GM21390 (cell line): Measurements from ENCODE around the gene PARP6.
A peak's percentile ranks its signal among the peaks of the same experiment; 100 is the strongest.

Experiments used
- ATAC-seq: cut with Tn5 transposase; IDR thresholded peaks from one replicate; pipeline ENCODE4 v1.9.1; 2021; ENCODE audit not compliant: unreplicated experiment

Gene PARP6, protein sequence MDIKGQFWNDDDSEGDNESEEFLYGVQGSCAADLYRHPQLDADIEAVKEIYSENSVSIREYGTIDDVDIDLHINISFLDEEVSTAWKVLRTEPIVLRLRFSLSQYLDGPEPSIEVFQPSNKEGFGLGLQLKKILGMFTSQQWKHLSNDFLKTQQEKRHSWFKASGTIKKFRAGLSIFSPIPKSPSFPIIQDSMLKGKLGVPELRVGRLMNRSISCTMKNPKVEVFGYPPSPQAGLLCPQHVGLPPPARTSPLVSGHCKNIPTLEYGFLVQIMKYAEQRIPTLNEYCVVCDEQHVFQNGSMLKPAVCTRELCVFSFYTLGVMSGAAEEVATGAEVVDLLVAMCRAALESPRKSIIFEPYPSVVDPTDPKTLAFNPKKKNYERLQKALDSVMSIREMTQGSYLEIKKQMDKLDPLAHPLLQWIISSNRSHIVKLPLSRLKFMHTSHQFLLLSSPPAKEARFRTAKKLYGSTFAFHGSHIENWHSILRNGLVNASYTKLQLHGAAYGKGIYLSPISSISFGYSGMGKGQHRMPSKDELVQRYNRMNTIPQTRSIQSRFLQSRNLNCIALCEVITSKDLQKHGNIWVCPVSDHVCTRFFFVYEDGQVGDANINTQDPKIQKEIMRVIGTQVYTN

GRCh38 chr15:72272213-72272996 lies at the start of gene PARP6:
TSS of gene PARP6 (minus strand) at chr15:72272554. CDS start at chr15:72267477, 5,077 bp downstream.
- peak; percentile 93 for ATAC-seq

DNA sequence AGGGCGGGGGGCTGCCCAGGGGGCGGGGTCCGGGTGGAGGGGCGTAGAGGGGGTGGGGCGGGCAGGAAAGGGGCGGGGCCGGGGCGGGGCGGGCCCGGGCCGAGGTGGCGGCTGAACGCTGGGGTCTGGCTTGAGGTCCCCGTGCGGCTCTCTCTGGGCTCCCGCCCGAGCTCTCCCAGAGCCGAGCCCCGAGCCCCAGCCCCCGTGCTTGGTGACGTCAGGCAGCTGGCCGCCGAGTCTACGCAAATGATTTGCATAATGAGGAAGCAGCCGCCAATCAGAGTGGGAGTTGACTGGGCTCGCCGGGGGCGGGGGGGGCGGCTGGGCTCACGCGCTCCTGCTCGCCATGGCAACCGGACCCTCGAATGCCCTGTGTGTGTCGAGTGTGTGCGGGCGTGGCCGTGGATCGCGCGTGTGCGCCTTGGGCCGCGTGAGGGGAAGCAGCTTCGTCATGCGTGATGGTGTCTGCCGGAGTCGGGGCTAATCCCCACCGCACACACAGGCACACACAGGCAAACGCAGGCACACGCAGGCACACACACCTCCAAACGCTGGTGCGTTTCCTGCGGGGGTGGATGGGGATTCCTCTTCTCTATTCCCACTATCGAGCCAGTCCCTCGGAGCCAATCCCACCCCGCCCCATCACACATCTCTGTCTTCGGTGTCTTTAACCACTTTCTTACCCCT lies 47.8 kb upstream of the PARP6 start, which contains the start of gene CELF6:
TSS of gene CELF6 (minus strand) at position 173 of the 687 bp plus-strand sequence. CDS start 283 bp downstream, outside the sequence.
- ATAC-seq, result peak; percentile 70

DNA sequence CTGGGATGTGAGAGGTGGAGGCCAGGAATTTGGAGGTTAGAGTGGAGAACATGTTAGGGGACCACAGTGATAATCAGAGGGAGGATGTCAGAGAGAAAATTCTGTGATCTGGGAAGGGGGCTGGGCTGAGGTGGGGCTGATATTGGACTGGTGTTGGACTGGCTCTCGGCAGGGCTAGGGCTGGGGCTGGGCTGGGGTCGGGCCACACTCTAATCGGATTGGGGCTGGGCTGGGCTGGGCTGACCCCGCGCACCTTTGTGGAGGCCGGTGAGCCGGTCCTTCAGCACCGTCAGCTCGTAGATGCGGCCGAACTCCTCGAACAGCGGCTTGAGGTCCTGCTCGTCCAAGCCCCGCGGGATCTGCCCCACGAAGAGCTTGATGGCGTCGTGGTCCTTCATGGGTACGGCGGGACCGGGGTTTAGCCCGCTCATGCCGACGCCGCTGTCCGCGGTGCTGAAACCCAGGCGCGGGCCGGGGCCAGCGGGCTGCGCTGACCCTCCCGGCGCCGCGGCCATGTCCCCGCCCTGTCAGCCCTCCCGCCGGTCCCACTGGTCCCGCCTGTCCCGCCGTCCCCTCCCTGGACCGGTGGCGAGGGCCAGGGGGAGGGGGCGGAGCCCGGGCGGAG lies 47.1 kb upstream of the PARP6 start:
- ATAC-seq, result peak; percentile 31

GRCh38 chr15:72318408-72318942 lies 46.1 kb upstream of the PARP6 start:
- no peak for ATAC-seq

DNA sequence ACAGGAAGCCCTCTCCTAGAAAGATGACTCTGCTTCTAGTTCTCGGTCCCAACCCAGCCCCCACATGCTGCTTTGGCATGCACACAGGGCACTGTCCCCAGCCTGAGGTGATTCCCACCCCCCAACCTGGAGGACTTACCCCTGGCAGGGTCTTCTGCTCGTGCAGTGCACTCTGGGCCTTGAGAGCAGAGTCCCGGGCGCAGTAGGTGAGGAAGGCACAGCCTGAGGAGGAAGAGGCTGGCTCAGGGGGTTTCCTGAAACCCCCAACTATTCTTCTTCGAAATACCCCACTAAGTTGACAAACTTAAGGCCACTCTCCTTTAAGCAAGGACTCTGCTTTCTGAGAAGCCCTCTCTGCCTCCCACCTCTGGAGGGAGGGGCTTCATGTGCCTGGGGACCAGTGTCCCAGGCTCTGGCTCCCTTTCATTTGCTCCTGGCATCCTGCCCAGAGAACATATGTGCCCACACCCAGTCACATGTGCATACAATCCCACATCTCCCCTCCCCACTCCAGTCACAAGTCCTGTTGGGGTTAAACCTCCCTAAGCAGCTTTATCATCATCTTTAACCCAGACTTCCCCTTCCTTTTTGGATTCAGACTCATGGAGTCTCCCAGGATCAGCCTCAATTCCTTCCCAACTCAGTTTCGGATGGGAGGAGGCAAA lies 43.5 kb upstream of the PARP6 start:
- ATAC-seq, result no peak

DNA sequence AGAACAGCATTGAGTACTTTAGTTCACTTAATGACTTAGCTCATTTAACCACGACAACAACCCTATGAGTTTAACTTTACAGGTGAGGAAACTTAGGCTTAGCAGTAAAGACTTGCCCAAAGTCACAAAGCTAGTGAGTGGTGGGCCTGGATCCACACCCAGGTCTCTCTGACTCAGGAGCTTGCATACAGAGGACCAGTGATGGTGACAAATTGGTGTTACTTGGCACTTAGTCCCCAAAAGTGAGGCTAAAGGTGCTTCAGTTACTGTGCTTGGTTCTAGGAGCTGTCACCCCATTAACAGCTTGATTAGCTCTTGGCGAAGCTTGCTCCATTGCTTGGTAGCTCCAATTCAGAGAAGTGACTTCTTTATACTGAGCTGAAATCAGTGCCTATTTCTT lies 41.5 kb upstream of the PARP6 start:
- no peak for ATAC-seq

- ATAC-seq, result no peak
These were observed 41.1 kb upstream of the PARP6 start for GRCh38 chr15:72313448-72313840.

GRCh38 chr15:72312605-72313447 lies 40.5 kb upstream of the PARP6 start:
- no peak for ATAC-seq

DNA sequence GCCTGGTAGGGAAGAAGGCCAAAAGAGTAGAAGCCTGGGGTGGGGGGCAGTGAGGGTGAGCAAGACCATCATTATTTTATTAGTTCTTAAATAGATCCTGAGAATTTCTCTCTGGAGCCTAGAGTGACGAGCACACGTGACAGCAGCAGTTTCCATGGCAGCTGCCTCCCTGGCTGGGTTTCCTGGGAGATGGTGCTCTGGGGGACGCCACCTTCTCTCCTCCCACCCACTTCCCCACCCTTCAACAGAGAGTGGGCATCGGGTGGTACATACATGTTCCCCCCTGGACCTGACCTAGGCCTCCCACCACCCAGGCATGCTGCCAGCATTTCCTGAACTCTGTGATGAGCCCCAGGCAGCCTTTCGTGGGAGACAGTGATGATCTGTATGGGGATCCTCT lies 34.7 kb upstream of the PARP6 start:
- no peak for ATAC-seq

GRCh38 chr15:72306211-72306785 lies 33.9 kb upstream of the PARP6 start:
- ATAC-seq, result no peak

- ATAC-seq, result no peak
These were observed 32.2 kb upstream of the PARP6 start for GRCh38 chr15:72304596-72304995.

- no peak for ATAC-seq
These were observed 30.6 kb upstream of the PARP6 start for GRCh38 chr15:72302955-72303354.

DNA sequence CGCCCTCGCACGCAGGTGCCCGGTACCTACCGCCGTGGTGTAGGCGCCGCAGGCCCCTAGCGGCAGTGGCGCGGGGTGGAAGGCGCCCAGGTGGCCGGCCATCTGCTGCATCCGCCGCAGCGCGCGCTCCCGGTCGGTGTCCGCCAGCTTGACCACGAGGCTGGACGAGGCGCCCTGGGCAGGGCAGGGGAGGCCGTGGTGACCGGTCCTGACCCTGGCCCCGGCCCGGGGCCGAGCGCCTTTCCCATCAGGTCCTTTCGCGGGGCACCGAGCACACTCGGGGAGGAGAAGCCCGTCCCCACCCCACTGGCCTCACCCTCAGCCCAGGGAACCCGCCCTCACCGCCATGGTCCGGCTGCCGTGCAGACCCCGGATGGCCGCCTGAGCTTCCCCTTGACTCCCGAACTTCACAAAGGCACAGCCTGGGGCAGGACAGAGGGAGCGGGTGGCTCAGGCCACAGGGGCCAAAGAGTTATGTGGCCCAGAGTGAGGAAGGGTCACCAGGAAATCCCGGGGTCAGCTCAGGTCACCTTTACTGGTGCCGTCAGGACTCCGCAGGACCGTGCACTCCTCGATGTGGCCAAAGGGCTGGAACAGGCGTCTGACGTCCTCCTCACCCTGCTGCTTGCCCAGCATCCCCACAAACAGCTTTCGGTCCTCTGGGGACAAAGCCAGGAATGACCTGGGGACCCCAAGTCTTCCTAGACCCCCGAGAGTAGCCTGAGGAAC lies 17.4 kb upstream of the PARP6 start:
- no peak for ATAC-seq

DNA sequence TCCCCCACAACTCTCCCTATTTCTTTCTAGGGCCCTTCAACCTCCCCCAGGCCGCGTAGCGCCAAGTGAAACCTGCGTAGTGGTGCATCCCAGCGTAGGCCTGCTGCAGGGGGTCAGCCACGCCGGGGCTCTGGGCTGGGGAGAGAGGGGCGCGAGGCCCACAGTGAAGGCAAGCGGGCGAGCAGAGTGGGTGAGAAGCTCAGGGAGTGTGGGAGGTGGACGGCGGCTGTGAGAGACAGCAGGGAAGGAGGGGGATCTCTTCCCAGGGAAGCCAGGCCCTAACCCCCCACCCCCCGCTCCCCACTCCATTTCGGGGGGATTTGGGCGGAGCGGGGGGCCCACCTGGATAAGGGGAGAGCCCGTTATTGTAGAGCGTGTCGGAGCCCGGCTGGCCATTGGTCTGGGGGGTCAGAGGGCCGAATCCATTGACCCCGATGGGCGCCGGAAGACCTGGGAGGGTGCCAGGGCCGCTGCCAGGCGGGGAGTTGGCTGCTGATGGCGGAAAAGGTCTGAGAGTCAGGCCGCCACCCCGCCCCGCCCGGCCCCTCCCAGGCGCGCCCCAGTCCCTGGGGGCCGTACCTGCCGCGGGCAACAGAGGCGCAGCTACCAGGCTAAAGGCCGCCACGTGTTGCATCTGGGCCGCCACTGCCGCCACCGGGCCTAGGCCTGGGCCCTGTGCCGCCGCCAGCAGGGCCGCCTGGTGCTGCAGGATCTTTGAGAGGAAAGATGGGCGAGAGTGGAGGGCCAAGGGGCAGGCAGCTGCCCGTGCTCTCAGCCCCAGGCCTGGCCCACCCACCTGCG lies 16.6 kb upstream of the PARP6 start:
- no peak for ATAC-seq

DNA sequence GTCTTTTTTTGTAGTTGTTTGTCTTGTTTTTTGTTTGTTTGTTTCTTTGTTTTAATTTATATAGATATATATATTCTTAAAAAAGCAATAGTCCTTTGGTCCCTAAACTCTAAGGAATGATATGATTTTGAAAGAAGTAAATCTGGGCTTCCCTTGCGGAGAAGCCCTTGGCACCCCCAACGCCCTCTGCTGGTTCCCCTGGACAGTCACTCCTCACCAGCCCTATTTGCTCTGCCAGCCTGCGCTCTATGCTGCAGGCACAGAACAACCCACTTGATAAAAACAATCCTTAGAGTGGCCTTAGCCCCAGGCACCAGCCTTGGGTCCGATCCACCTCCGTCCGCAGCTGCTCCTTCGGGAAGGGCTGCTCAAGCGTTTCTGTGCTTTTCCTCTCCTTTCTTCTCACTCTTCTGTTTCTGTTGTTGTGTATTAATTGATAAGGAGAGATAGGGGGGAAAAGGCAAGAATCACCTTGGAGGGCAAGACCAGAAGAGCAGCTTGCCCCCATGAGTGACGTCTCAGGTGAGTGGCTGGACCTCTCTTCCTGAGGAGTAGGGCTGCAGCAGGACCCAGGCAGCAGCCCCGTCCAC lies 13.7 kb upstream of the PARP6 start:
- ATAC-seq, result no peak

GRCh38 chr15:72285402-72285801 lies 13.0 kb upstream of the PARP6 start:
- no peak for ATAC-seq

DNA sequence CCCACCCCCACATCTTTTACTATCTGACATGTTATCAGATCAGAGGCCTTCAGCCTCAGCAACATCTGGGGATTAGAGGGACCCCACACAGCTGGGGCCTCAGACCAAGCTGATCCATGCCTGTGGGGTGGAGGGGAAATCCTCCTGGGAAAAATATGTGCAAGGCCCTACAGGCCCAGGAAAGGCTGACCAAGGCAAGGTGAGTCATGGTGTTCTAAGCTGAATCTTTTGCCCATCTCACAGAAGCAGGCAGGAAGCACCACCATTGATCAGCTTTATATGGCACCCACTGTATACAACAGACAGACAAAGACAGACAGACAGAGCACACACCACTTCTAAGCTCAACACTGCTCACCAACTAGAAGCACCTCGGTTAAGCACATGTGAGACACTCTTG lies 12.4 kb upstream of the PARP6 start:
- ATAC-seq, result no peak
